ENCODE data around the gene H2BW1.
"Not testable (repeated sequence)": the region's sequence is repeated elsewhere in the genome, so short reads cannot be mapped to it uniquely, and the experiment has no call there.

Gene H2BW1

DNA sequence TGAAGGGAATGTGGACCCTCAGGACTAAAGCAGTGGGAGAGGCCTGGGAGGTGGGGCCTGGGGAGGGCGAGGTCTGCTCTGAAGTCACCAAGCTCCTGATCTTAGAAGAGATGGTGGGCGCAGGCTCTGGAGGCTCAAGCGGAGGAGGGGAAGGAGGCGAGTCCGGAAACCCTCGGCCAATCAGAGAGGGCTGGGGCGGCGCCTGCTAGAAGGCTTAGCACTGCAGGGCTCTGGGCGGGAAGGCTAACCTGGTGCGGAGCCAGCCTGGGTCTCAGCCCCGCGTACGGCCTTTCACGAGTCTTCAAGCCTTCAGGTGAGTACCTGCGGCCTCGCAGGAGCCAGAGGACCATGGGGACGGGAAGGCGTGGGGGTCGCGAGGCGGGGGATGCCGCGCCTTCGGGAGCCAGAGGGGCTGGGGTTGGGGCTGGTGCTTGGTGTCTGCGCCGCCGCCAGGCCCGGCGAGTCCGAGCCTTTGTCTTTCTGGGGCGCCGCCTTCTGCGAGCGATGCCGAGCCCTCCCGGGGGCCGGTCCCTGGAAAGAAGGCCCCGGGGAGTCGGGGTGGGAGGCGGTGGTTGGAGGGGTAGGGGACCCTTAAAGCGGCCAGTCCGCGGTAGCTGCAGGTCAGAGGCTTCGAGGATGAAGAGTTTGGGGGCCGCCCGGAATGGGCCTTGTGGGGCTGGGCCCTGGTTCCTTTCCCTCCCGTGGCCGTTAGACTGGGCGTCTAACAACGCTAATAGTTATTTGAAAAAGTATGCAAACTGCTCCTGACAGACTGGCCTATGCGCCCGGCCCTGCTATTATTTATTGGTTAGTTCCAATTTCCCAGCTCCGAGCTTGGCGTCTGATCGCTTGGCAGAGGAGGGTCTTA, 50.9 kb downstream of the H2BW1 start, which contains the start of gene TMSB15B:
TSS of gene TMSB15B (plus strand) at position 217 of the 868 bp plus-strand sequence.
- peak; percentile 85 for ATAC-seq (replicated peaks; ENCODE audit: extremely low read depth, poor library complexity, severe bottlenecking)
- H3K4me1 Mint-ChIP-seq; H3K4me3 Mint-ChIP-seq; H3K27me3 Mint-ChIP-seq; H3K27ac Mint-ChIP-seq (ENCODE audit: low read depth); H3K36me3 Mint-ChIP-seq (ENCODE audit: insufficient read depth); H3K9me3 Mint-ChIP-seq; DNase-seq (ENCODE audit: low spot score in 2 of 2): not testable (repeated sequence)

Measured in central memory CD8-positive, alpha-beta T cell (primary cell).